HG03439 (cell line): Measurements from ENCODE around the gene TDRD5.
"Not testable (repeated sequence)": the region's sequence is repeated elsewhere in the genome, so short reads cannot be mapped to it uniquely, and the experiment has no call there.

Experiments used
- ATAC-seq: cut with Tn5 transposase; IDR thresholded peaks from one replicate; pipeline ENCODE4 v1.9.1; 2021; ENCODE audit warnings: mild to moderate bottlenecking, moderate library complexity; ENCODE audit not compliant: unreplicated experiment

TDRD5 gene

GRCh38 chr1:179599623-179600249, 8.1 kb downstream of the TDRD5 start:
- ATAC-seq: no peak

- no peak for ATAC-seq
Observed at GRCh38 chr1:179601093-179601492, 9.5 kb downstream of the TDRD5 start.

- ATAC-seq: no peak
Observed at GRCh38 chr1:179612361-179612760, 20.7 kb downstream of the TDRD5 start.

GRCh38 chr1:179630719-179631118, 39.1 kb downstream of the TDRD5 start:
- no peak for ATAC-seq

- ATAC-seq: peak; percentile 84
Observed at GRCh38 chr1:179632868-179633267, 41.2 kb downstream of the TDRD5 start.

- no peak for ATAC-seq
Observed at GRCh38 chr1:179637211-179637860, 45.7 kb downstream of the TDRD5 start.

- ATAC-seq: no peak
Observed at GRCh38 chr1:179661018-179661417, 69.4 kb downstream of the TDRD5 start.

- ATAC-seq: no peak
Observed at GRCh38 chr1:179663810-179664209, 72.2 kb downstream of the TDRD5 start.

GRCh38 chr1:179677882-179678281, 86.2 kb downstream of the TDRD5 start:
- ATAC-seq: no peak

- ATAC-seq: not testable (repeated sequence)
Observed at GRCh38 chr1:179694530-179694929, 102.9 kb downstream of the TDRD5 start.

GRCh38 chr1:179702946-179703539, 111.4 kb downstream of the TDRD5 start:
- ATAC-seq: no peak

GRCh38 chr1:179706339-179706941, 114.8 kb downstream of the TDRD5 start:
- ATAC-seq: no peak

- no peak for ATAC-seq
Observed at GRCh38 chr1:179707406-179707805, 115.8 kb downstream of the TDRD5 start.

GRCh38 chr1:179708434-179709195, 117.0 kb downstream of the TDRD5 start:
- ATAC-seq: no peak

- ATAC-seq: no peak
Observed at GRCh38 chr1:179709841-179710329, 118.3 kb downstream of the TDRD5 start.

GRCh38 chr1:179714159-179714558, 122.5 kb downstream of the TDRD5 start:
- no peak for ATAC-seq

GRCh38 chr1:179714623-179715022, 123.0 kb downstream of the TDRD5 start:
- ATAC-seq: no peak

- no peak for ATAC-seq
Observed at GRCh38 chr1:179719272-179719671, 127.6 kb downstream of the TDRD5 start.

- no peak for ATAC-seq
Observed at GRCh38 chr1:179728271-179728670, 136.6 kb downstream of the TDRD5 start.

GRCh38 chr1:179729881-179730280, 138.2 kb downstream of the TDRD5 start:
- no peak for ATAC-seq

- ATAC-seq: no peak
Observed at GRCh38 chr1:179731643-179732042, 140.0 kb downstream of the TDRD5 start.
